AG09309 (cell line): ENCODE measurements around the gene F2.
"Not testable (repeated sequence)": the region's sequence is repeated elsewhere in the genome, so short reads cannot be mapped to it uniquely, and the experiment has no call there.

ENCODE experiments used
- DNase-seq: peaks from one replicate; pipeline ENCODE4 v3.0.0-alpha.2; 2010; ENCODE audit warnings: low read depth
- H3K4me3 ChIP-seq: 2 replicates; pipeline ENCODE4 v1.5.1; 2011; ENCODE audit warnings: mild to moderate bottlenecking, low read depth, low read length, moderate library complexity; ENCODE audit not compliant: control insufficient read depth
- CTCF ChIP-seq: IDR thresholded peaks from 2 replicates; pipeline ENCODE4 v1.5.1; 2011; ENCODE audit warnings: mild to moderate bottlenecking, low read depth, low read length, inconsistent platforms; ENCODE audit not compliant: insufficient read depth, control insufficient read depth; ENCODE audit errors: missing control alignments

F2 gene

GRCh38 chr11:46701078-46701654, 17.8 kb upstream of the F2 start:
- no peak for DNase-seq
- peak overlapping the region; percentile 71 for H3K4me3 ChIP-seq
- TF ChIP-seq CTCF, result no peak

- H3K4me3 ChIP-seq, result no peak overlapping the region
- no peak for TF ChIP-seq CTCF
- no peak for DNase-seq
These were observed 13.8 kb upstream of the F2 start for GRCh38 chr11:46705070-46705688.

- no peak for TF ChIP-seq CTCF
- no peak overlapping the region for H3K4me3 ChIP-seq
- DNase-seq, result no peak
These were observed 12.1 kb upstream of the F2 start for GRCh38 chr11:46706886-46707285.

- H3K4me3 ChIP-seq, DNase-seq: not testable (repeated sequence)
These were observed 9.7 kb upstream of the F2 start for GRCh38 chr11:46709351-46709750.

- peak; percentile 85 for DNase-seq
- no peak overlapping the region for H3K4me3 ChIP-seq
- TF ChIP-seq CTCF, result no peak
These were observed 8.2 kb upstream of the F2 start for GRCh38 chr11:46710821-46711269.

GRCh38 chr11:46711303-46711702, 7.7 kb upstream of the F2 start:
- no peak overlapping the region for H3K4me3 ChIP-seq
- no peak for DNase-seq
- TF ChIP-seq CTCF, result no peak

- no peak for TF ChIP-seq CTCF
- DNase-seq, result no peak
- no peak overlapping the region for H3K4me3 ChIP-seq
These were observed 6.0 kb upstream of the F2 start for GRCh38 chr11:46712874-46713576.

GRCh38 chr11:46717825-46718154, 1.2 kb upstream of the F2 start:
- H3K4me3 ChIP-seq, DNase-seq: not testable (repeated sequence)
